Hypothalamus (tissue), 51 donors: Measurements from ENCODE around the gene FRMD1.

ENCODE experiments used
- DNase-seq, 51 donors: peaks; one replicate each; lab custom pipeline; 2025; lab: John Stamatoyannopoulos, UW

Gene FRMD1

GRCh38 chr6:168058691-168059551 lies 20.1 kb downstream of the FRMD1 start:
- DNase-seq, result no peak

GRCh38 chr6:168057836-168058235 lies 21.2 kb downstream of the FRMD1 start:
- no peak for DNase-seq

GRCh38 chr6:168056892-168057527 lies 22.0 kb downstream of the FRMD1 start:
- no peak for DNase-seq

- DNase-seq, result no peak
Observed at GRCh38 chr6:168055696-168056489, 23.1 kb downstream of the FRMD1 start.

GRCh38 chr6:168054765-168055560 lies 24.0 kb downstream of the FRMD1 start:
- no peak for DNase-seq

GRCh38 chr6:168053957-168054471 lies 25.0 kb downstream of the FRMD1 start:
- DNase-seq, result no peak

GRCh38 chr6:168053086-168053956 lies 25.7 kb downstream of the FRMD1 start:
- DNase-seq, result no peak

- peak in 1 of 51 donors; percentile 17 for DNase-seq
Observed at GRCh38 chr6:168052291-168052891, 26.6 kb downstream of the FRMD1 start.

- DNase-seq, result no peak
Observed at GRCh38 chr6:168051648-168052047, 27.4 kb downstream of the FRMD1 start.

GRCh38 chr6:168050881-168051586 lies 28.0 kb downstream of the FRMD1 start:
- DNase-seq, result peak in 8 of 51 donors; percentile 10 to 36 (median 22)

GRCh38 chr6:168050225-168050880 lies 28.7 kb downstream of the FRMD1 start:
- DNase-seq, result no peak

- no peak for DNase-seq
Observed at GRCh38 chr6:168049706-168050224, 29.2 kb downstream of the FRMD1 start.

- no peak for DNase-seq
Observed at GRCh38 chr6:168049277-168049676, 29.7 kb downstream of the FRMD1 start.

GRCh38 chr6:168048724-168049025 lies 30.3 kb downstream of the FRMD1 start:
- no peak for DNase-seq

- peak in 42 of 51 donors; percentile 10 to 89 (median 68) for DNase-seq
Observed at GRCh38 chr6:168047841-168048723, 30.9 kb downstream of the FRMD1 start.

- no peak for DNase-seq
Observed at GRCh38 chr6:168046696-168047095, 32.3 kb downstream of the FRMD1 start.
